C4-2B (cell line): ENCODE measurements around the gene TP73.

Experiments
- H3K27ac ChIP-seq: fragments of 450-650 bp; 2 replicates; pipeline ENCODE4 v1.5.1; 2017
- ZFX ChIP-seq: fragments of 450-650 bp; IDR thresholded peaks from 2 replicates; pipeline ENCODE4 v1.6.1; 2017
- TF ChIP-seq, protein P1 (sequence below): fragments of 450-650 bp; conservative IDR thresholded peaks from 2 replicates; pipeline ENCODE4 v1.5.1; 2017; ENCODE audit warnings: mild to moderate bottlenecking

TP73 gene

DNA sequence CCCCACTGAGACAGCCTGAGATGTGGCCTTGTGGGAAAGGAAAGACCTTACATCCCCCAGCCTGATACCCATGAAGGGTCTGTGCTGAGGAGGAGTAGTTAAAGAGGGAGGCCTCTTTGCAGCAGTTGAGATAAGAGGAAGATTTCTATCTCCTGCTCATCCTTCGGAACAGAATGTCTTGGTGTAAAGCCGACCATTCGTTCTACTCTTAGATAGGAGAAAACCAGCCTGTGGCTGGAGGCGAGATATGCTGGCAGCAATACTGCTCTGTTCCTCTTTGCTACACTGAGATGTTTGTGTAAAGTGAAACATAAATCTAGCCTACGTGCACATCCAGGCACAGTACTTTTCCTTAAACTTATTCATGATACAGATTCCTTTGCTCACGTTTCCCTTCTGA lies 98.4 kb downstream of the TP73 start:
- no peak overlapping the region for H3K27ac ChIP-seq
- TF ChIP-seq, protein P1, sequence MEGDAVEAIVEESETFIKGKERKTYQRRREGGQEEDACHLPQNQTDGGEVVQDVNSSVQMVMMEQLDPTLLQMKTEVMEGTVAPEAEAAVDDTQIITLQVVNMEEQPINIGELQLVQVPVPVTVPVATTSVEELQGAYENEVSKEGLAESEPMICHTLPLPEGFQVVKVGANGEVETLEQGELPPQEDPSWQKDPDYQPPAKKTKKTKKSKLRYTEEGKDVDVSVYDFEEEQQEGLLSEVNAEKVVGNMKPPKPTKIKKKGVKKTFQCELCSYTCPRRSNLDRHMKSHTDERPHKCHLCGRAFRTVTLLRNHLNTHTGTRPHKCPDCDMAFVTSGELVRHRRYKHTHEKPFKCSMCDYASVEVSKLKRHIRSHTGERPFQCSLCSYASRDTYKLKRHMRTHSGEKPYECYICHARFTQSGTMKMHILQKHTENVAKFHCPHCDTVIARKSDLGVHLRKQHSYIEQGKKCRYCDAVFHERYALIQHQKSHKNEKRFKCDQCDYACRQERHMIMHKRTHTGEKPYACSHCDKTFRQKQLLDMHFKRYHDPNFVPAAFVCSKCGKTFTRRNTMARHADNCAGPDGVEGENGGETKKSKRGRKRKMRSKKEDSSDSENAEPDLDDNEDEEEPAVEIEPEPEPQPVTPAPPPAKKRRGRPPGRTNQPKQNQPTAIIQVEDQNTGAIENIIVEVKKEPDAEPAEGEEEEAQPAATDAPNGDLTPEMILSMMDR = no peak
- no peak for TF ChIP-seq ZFX

DNA sequence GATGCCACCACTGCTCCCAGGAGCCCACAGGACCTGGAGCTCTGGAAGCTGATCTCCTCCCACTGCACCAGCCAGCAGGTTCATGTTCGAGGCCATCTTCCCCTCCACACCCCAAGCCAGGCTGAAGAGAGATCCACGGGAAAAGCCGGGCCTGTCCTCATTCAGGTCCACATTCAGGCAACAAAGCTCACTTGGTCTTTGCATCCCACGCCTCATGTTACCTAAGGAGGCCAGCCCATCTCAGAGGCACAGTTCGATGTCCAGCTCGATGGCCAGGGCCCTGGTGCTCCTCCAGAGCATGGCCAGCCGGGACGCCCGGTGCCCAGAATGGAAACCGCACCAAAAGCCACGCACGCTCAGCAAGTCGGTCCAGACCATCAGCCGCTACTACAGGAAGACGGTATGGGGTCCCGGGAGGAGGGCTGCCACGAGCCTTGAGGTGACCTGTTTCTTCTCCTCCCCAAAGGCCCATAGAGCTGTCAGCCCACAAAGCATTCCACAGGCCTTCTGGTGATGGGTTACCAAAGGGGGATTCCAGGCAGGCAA lies 100.2 kb downstream of the TP73 start, which contains the start of gene CCDC27:
Gene CCDC27, plus strand, starts transcription at position 51 of the 546 bp plus-strand sequence. Its CDS starts 32 bp downstream, at position 83.
- H3K27ac ChIP-seq = no peak within 1 kb of the TSS
- TF ChIP-seq ZFX = no peak
- TF ChIP-seq, protein P1 = no peak

DNA sequence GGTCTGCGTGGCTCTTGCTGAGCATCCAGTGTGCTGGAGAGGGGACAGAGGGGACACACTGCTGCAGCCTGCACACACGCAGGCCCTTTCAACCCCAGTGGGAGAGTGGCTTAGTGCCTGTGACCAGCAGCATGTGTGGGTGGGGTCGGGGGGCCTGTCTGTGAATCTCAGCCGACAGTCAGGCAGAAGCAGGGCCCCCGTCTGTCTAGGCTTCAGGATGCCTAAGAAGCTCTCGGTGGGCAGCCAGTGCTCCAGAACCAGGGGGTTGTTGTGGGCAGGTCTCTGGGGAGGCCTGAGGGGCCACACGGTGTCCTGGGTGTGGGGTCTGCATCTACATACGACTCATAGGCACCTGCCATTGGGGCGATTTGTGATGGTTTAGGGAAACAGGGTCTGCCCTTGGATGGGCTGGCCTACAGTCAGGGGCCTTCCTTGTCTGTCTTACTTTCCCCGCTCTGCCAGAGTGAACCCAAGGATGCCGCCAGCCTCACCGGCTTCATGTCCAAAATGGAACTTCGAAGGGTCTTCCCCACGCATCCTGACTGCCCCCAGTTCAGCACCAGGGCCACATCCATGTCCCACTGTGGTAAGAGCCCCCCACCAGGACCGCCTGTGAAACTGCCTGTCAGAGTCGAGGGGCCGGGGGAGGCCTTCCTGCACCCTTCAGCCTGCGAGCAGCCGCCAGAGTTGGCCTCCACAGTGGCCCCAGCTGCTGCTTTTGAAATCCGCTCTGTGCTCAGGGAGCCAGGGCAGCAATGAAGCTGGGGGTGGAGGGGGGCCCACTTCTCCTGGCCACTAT lies 101.5 kb downstream of the TP73 start:
- TF ChIP-seq ZFX = no peak
- TF ChIP-seq, protein P1 = no peak
- no peak overlapping the region for H3K27ac ChIP-seq

DNA sequence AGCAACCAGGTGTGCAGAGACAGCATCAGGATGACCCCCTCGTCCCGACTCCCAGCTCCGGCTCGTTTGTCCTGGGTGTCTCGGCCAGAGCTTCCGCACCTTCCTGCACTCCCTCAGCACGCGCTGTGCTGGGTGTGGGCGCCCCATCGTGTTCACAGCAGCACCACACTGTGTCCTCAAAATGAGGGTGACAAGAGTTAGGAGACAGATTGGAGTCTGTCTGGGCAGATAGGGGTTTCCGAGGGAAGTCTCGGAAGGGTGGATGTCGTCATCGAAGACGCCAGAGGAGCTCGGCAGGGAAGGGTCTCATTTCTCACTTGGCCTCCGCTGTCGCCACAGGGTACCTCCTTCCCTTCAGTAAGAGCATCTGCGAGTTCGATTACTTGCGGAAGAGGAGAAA lies 104.1 kb downstream of the TP73 start:
- H3K27ac ChIP-seq = no peak overlapping the region
- TF ChIP-seq ZFX = no peak
- TF ChIP-seq, protein P1 = no peak

DNA sequence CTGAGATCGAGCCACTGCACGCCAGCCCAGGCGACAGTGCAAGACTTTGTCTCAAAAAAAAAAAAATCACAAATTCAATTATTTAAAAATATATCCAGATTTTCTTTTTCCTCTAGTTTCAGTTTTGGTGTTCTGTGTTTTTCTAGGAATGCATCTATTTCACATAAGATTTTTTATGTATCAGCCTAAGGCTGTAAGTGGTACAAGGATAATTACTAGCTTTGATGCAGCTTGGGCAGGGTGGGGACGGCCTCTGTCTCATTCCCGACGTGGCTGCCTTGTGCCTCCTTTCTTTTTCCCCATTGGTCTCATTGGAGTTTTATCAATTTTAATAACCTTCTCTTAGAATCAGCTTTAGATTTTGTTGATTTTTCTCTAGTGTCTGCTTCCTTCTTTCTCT lies 106.8 kb downstream of the TP73 start:
- TF ChIP-seq, protein P1 = no peak
- no peak for TF ChIP-seq ZFX
- no peak overlapping the region for H3K27ac ChIP-seq

DNA sequence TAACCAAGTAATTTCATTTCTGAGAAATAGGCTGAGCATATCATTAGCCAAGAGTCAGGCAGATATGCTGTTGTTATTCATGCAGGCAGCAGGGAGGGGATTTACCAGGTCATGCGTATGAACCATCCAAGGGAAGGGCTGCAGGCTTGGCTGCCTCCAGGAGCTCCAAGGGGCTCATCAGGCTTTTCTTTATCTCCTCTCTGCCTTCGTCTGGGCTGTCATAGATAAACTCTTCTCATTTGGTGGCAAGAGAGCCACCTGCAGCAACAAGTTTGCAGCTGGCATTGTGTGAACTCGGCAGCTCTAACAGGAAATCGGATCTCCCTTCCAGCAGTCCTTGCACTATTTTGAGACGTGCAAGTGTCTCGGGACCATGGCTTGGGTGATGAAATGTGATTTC lies 107.5 kb downstream of the TP73 start:
- no peak overlapping the region for H3K27ac ChIP-seq
- no peak for TF ChIP-seq ZFX
- TF ChIP-seq, protein P1 = no peak

DNA sequence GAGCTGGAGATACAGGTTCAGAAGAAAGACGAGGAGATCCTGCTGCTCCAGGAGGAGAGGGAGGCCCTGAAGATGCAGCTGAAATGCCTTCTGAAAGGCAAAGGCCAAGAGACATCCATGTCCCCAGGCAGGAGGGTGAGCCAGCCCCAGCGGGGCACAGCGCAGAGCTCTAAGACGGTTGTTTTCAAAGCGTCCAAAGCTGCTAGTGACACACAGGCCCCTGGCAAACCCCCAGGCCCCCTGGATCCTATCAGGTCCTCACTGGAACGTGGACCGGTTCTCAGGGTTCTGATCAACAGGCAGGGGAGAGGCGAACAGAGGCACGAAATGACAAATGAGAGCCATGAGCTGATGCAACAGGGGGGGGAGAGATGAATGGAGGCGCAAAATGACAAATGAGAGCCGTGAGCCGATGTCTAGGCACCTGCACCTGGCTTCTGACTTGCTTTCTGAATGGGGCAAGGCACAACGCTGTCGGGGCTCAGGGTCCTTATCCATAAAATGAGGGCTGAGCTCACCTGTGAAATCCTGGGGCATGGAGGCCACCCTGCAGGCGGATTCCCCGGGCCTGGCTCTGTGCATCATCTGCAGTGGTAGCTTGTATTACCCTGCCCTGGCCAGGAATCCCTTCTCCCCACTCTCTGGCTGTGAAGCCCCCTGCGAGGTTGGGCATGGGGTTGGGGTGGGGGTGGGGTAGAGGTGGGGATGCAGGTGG lies 109.1 kb downstream of the TP73 start:
- TF ChIP-seq ZFX = no peak
- TF ChIP-seq, protein P1 = no peak
- no peak overlapping the region for H3K27ac ChIP-seq
